Psoas muscle (tissue), 8 donors: ENCODE results near the gene KLHL3. TPM values are rescaled to one million over a fixed set of nuclear protein-coding genes. Genes with fewer than 3 reads are reported as not detected.

Source experiments
- ATAC-seq, 4 donors: fragments of 200-7000 bp; cut with Tn5 transposase; one replicate each; pipeline ENCODE4 v1.9.1; 2020; ENCODE audit warnings: moderate library complexity in 3 of 4, mild to moderate bottlenecking in 2 of 4
- DNase-seq, 2 donors: peaks; one replicate each; pipeline ENCODE4 v3.0.0-alpha.2; 2020
- H3K27ac ChIP-seq: fragments of 200-600 bp; one replicate; pipeline ENCODE4 v1.8.0; 2022
- H3K27me3 ChIP-seq, 3 donors: fragments of 200-600 bp in 1 of 3; one replicate each; pipeline versions ENCODE4 v1.6.1 to v1.8.0; 2013 to 2022; ENCODE audit warnings: low read length in 2 of 3, mild to moderate bottlenecking in 2 of 3, moderate library complexity in 1 of 3; ENCODE audit not compliant: insufficient read depth in 3 of 3
- H3K36me3 ChIP-seq, 2 donors: fragments of 200-600 bp in 1 of 2; one replicate each; pipeline versions ENCODE4 v1.6.1 to v1.8.0; 2013 to 2022; ENCODE audit warnings: low read depth in 1 of 2, mild to moderate bottlenecking in 1 of 2, moderate library complexity in 1 of 2; ENCODE audit not compliant: insufficient read depth in 1 of 2
- H3K4me1 ChIP-seq: fragments of 200-600 bp; one replicate; pipeline ENCODE4 v1.8.0; 2022
- H3K4me3 ChIP-seq: fragments of 200-600 bp; one replicate; pipeline ENCODE4 v1.8.0; 2022; ENCODE audit warnings: mild to moderate bottlenecking
- H3K9me3 ChIP-seq: fragments of 200-600 bp; one replicate; pipeline ENCODE4 v1.8.0; 2022
- WGBS, 3 donors: extraction: QIAGEN DNeasy Blood & Tissue Kit; methylation state at CpG; one replicate each; pipeline versions ENCODE4 v1.1.6 to v1.1.7; 2013; 5-methylcytosine and 5-hydroxymethylcytosine counted together
- intact Hi-C, 2 donors: fragments of 100-400 bp; cut with DNase I; formaldehyde crosslinking; loops; one replicate each; pipeline versions ENCODE4 v1.11.0 to v1.14.2; 2022
- polyA plus RNA-seq, 3 donors: library from polyadenylated mRNA; stranded (reverse); fragments of 200-250 nt; gene quantifications; one replicate each; pipeline ENCODE4 v1.2.3, GENCODE V29; 2013
- total RNA-seq, 4 donors: library from RNA; stranded (reverse); fragmentation: NEBNext Ultra II Directional in 2 of 4; extraction: Animal tissue kit (Norgen Biotek cat#: 25700) in 2 of 4; gene quantifications; one replicate each; pipeline versions ENCODE4 v1.2.1 to v1.2.4, GENCODE V29; 2021 to 2023
- TF ChIP-seq, protein P1 (sequence below): fragments of 200-600 bp; IDR thresholded peaks from one replicate; pipeline ENCODE4 v1.8.0; 2022; ENCODE audit warnings: antibody characterized with exemption
- donor health status: healthy with polysubstance abuse.
- donor health status: DM: no; HTN: no; CAD: no; lungs with moderate emphysema.
- donor health status: Bipolar disorder and iron deficiency.
- donor health status: healthy.
- donor health status: DM: yes; HTN: yes; CAD: no.
- donor health status: DM: no; HTN: no; CAD: no.
- donor health status: DM: no; HTN: no; CAD: no.
- donor health status: DM: yes; HTN: yes; CAD: no.

KLHL3 gene
- total and polyA plus RNA-seq, 7 donors, result 0.69 to 4.3 (median 1.9) TPM

DNA sequence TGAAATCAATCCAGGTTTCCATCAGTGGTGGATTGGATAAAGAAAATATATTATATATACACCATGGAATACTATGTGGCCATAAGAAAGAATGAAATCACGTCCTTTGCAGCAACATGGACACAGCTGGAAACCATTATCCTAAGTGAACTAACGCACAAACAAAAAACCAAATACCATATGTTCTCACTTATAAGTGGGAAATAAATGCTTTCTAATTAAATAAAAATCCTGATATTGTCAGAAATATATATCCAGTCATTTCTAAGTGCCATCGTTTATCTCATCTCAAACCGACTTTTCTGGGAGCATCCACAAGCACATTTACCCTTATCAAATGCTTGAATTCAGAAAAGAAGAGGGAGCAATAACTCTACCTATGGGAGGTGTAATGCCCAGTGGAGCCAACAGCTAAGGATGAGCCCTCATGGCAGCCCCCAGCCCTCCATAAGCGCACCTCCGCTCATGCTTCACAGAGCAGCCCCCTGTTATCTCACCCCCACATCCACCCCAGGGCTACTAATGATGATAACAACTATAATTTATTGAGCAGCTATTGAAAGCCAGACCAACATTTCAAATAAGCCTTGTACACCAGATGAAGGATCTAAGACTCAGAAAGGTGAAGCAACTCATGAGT lies 135.0 kb downstream of the KLHL3 start:
- no peaks in the 10 kb centered on the region for H3K4me1 ChIP-seq
- no peaks in the 10 kb centered on the region for H3K9me3 ChIP-seq
- no peak overlapping the region for H3K27ac ChIP-seq
- WGBS, 3 donors, result 86 to 93% (median 91%) methylated on average over 6 of the region's 6 CpGs
- TF ChIP-seq, protein P1, sequence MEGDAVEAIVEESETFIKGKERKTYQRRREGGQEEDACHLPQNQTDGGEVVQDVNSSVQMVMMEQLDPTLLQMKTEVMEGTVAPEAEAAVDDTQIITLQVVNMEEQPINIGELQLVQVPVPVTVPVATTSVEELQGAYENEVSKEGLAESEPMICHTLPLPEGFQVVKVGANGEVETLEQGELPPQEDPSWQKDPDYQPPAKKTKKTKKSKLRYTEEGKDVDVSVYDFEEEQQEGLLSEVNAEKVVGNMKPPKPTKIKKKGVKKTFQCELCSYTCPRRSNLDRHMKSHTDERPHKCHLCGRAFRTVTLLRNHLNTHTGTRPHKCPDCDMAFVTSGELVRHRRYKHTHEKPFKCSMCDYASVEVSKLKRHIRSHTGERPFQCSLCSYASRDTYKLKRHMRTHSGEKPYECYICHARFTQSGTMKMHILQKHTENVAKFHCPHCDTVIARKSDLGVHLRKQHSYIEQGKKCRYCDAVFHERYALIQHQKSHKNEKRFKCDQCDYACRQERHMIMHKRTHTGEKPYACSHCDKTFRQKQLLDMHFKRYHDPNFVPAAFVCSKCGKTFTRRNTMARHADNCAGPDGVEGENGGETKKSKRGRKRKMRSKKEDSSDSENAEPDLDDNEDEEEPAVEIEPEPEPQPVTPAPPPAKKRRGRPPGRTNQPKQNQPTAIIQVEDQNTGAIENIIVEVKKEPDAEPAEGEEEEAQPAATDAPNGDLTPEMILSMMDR, result no peak
- peaks cover 0 to 24% (median 0%) of the 10 kb centered on the region in 3 donors for H3K27me3 ChIP-seq
- DNase-seq, result no peak
- H3K4me3 ChIP-seq, result no peak overlapping the region
- no peak for ATAC-seq
- H3K36me3 ChIP-seq, result no peaks in the 10 kb centered on the region
- intact Hi-C loops, result no loop called here

DNA sequence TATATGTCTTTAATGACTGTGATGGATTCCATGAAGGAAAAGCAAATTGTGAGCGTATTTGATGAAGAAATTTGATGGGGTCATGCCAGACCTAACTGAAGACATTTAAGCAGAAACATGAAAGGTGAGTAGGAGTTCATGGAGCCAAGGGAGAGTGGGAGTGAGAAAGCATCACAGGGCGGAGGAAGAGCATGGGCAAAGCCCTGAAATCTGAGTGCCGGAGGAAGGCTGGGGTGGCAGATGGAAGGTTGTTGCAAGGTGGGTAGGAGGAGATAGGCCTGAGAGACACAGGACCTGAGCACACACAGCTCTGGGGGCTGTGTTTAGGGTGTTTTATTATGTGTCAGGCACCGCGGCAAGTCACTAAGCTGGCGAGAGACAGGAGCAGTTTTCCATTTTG lies 136.4 kb downstream of the KLHL3 start:
- WGBS, 3 donors, result 69 to 85% (median 82%) methylated on average over 6 of the region's 6 CpGs
- Histone ChIP-seq H3K9me3 (no peaks in the 10 kb centered on the region), H3K36me3 (no peaks in the 10 kb centered on the region), H3K27me3 (peaks cover 0 to 11% (median 0%) of the 10 kb centered on the region in 3 donors), H3K4me1 (no peaks in the 10 kb centered on the region), H3K27ac (no peak overlapping the region), H3K4me3 (no peak overlapping the region)
- DNase-seq (no peak), ATAC-seq (no peak)
- TF ChIP-seq, protein P1, result no peak
- intact Hi-C loops, result no loop called here

DNA sequence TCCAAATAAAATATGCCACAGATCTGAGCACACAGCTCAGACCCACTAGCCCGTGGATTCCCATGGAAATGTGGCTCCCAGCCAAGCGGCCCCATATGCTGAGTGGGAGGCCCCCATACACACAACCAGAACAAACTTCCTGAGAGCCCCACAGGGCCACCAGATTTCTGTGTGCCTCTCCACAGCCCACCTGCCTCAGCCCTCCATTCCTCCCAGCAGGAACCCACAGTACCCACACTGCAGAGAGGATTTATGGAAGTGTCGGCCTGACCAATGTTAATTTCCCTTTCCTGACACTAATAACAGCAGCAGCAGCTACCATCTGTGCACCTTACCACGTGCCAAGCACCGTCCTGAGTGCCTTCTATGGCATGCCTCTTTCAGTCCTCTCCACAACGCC lies 137.5 kb downstream of the KLHL3 start:
- H3K27ac ChIP-seq, result no peak overlapping the region
- H3K27me3 ChIP-seq, result peaks cover 0 to 10% (median 0%) of the 10 kb centered on the region in 3 donors
- DNase-seq (no peak), ATAC-seq (no peak)
- 24 to 31% (median 25%) methylated on average over 6 of the region's 6 CpGs for WGBS, 3 donors
- intact Hi-C loops, result no loop called here
- no peak overlapping the region for H3K4me3 ChIP-seq
- H3K4me1 ChIP-seq, result no peaks in the 10 kb centered on the region
- TF ChIP-seq, protein P1, result no peak
- no peaks in the 10 kb centered on the region for H3K9me3 ChIP-seq
- H3K36me3 ChIP-seq, result no peaks in the 10 kb centered on the region

DNA sequence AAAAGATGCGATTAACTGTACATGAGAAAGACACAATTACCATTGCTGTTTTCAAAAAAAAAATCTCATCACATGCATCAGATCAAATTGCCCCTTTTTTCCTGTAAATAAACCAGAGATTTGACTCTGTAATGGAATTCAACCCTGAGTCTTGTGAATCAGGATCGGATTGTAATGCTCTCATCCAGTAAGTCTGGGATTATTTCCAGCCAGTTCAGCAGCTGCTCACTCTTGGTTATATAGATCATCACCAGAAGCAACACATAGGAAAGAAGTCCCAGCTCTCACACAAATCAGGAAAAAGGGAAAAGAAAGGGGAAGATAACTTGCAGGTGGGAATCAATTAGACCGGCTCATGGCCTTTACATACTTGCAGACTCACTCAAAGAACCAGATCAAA lies 138.9 kb downstream of the KLHL3 start:
- ATAC-seq (no peak), DNase-seq (no peak)
- H3K4me1 ChIP-seq, result no peaks in the 10 kb centered on the region
- no peak overlapping the region for H3K27ac ChIP-seq
- intact Hi-C loops, result no loop called here
- TF ChIP-seq, protein P1, result no peak
- no peaks in the 10 kb centered on the region for H3K9me3 ChIP-seq
- H3K27me3 ChIP-seq, result peaks cover 0 to 10% (median 0%) of the 10 kb centered on the region in 3 donors
- 49 to 53% (median 51%) methylated on average over 3 of the region's 3 CpGs for WGBS, 3 donors
- H3K36me3 ChIP-seq, result no peaks in the 10 kb centered on the region
- no peak overlapping the region for H3K4me3 ChIP-seq
